GM18861 (cell line): Measurements from ENCODE around the gene PLXNA3.

Experiments used
- ATAC-seq: cut with Tn5 transposase; IDR thresholded peaks from one replicate; pipeline ENCODE4 v1.9.1; 2021; ENCODE audit not compliant: unreplicated experiment

Gene PLXNA3

GRCh38 chrX:154458116-154458953 lies at the start of gene PLXNA3:
Gene PLXNA3 (plus strand): TSS chrX:154458281. CDS start chrX:154460184, 1,903 bp downstream.
- ATAC-seq, result peak; percentile 39

GRCh38 chrX:154408659-154409221 lies 49.3 kb upstream of the PLXNA3 start:
- no peak for ATAC-seq

- peak; percentile 29 for ATAC-seq
Observed at GRCh38 chrX:154409222-154409871, 48.7 kb upstream of the PLXNA3 start, which contains the start of gene DNASE1L1. Gene DNASE1L1 (minus strand): TSS chrX:154409254. CDS start chrX:154405568, 3,686 bp downstream.

GRCh38 chrX:154411981-154412340 lies 46.1 kb upstream of the PLXNA3 start:
- no peak for ATAC-seq

GRCh38 chrX:154412468-154412867 lies 45.6 kb upstream of the PLXNA3 start:
- no peak for ATAC-seq

GRCh38 chrX:154413142-154413541 lies 44.9 kb upstream of the PLXNA3 start:
- no peak for ATAC-seq

GRCh38 chrX:154417157-154417556 lies 40.9 kb upstream of the PLXNA3 start:
- no peak for ATAC-seq

GRCh38 chrX:154419189-154419588 lies 38.9 kb upstream of the PLXNA3 start:
- ATAC-seq, result no peak

GRCh38 chrX:154419688-154420401 lies 38.2 kb upstream of the PLXNA3 start:
- ATAC-seq, result no peak

GRCh38 chrX:154420402-154420756 lies 37.7 kb upstream of the PLXNA3 start:
- no peak for ATAC-seq

GRCh38 chrX:154426916-154427770 lies 30.9 kb upstream of the PLXNA3 start:
- no peak for ATAC-seq

GRCh38 chrX:154428176-154429171 lies 29.6 kb upstream of the PLXNA3 start, which contains the start of gene ATP6AP1:
Gene ATP6AP1 (plus strand): TSS chrX:154428677. CDS start chrX:154428693, 16 bp downstream.
- peak; percentile 95 for ATAC-seq

- ATAC-seq, result no peak
Observed at GRCh38 chrX:154429711-154430110, 28.4 kb upstream of the PLXNA3 start.

- ATAC-seq, result no peak
Observed at GRCh38 chrX:154430479-154430878, 27.6 kb upstream of the PLXNA3 start.

- ATAC-seq, result no peak
Observed at GRCh38 chrX:154430916-154431315, 27.2 kb upstream of the PLXNA3 start.

- no peak for ATAC-seq
Observed at GRCh38 chrX:154431341-154431740, 26.7 kb upstream of the PLXNA3 start.

GRCh38 chrX:154432210-154432609 lies 25.9 kb upstream of the PLXNA3 start:
- no peak for ATAC-seq

- ATAC-seq, result no peak
Observed at GRCh38 chrX:154433605-154434004, 24.5 kb upstream of the PLXNA3 start.
